MM.1S (cell line): Measurements from ENCODE around the gene CPXM2.

ENCODE experiments used
- EZH2 ChIP-seq: fragments of 300-600 bp; sonication (generic); optimal IDR thresholded peaks from 2 replicates; pipeline ENCODE3; 2017; ENCODE audit warnings: low read depth, mild to moderate bottlenecking, antibody characterized with exemption, low read length, mixed read lengths
- EZH2phosphoT487 ChIP-seq: fragments of 300-600 bp; sonication (generic); IDR thresholded peaks from 2 replicates; pipeline ENCODE4 v1.6.1; 2018; ENCODE audit warnings: antibody characterized with exemption, low read length
- TF ChIP-seq, protein P1 (sequence below): fragments of 300-600 bp; sonication (generic); IDR thresholded peaks from 2 replicates; pipeline ENCODE4 v1.5.1; 2016; ENCODE audit warnings: antibody characterized with exemption, low read length, mixed read lengths

DNA sequence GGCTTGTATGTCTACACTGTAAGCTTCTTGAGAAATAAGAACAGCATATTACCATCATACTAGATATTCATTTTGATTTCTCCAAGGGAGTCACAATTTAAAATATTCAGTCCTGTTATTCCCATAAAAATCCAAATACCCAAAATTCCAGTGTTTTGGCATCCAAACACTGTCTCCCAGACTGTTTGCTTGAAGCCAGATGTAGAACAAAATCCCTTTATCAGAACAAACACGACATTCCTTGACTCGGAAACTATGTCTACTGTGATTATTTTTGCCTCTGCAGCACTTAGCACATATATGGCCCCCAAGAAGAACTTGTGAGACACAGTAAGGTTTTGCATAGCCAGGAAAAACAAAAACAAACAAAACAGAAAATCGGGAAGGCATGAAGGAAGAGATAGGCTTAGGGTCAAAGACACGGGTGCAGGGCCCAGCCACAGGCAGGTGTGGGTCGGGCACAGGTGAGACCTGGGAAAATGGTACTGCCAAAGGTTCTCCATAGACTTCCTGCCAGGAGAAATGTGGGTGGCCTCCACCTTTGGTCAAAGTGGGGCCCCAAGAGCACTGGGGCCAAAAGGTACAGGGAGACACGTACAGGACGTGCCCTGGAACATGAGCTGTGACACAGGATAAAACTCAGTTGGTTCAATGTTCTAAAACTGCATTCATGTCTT lies 36.5 kb downstream of the CPXM2 start:
- no peak for TF ChIP-seq EZH2
- TF ChIP-seq, protein P1, sequence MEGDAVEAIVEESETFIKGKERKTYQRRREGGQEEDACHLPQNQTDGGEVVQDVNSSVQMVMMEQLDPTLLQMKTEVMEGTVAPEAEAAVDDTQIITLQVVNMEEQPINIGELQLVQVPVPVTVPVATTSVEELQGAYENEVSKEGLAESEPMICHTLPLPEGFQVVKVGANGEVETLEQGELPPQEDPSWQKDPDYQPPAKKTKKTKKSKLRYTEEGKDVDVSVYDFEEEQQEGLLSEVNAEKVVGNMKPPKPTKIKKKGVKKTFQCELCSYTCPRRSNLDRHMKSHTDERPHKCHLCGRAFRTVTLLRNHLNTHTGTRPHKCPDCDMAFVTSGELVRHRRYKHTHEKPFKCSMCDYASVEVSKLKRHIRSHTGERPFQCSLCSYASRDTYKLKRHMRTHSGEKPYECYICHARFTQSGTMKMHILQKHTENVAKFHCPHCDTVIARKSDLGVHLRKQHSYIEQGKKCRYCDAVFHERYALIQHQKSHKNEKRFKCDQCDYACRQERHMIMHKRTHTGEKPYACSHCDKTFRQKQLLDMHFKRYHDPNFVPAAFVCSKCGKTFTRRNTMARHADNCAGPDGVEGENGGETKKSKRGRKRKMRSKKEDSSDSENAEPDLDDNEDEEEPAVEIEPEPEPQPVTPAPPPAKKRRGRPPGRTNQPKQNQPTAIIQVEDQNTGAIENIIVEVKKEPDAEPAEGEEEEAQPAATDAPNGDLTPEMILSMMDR: no peak
- TF ChIP-seq EZH2phosphoT487: no peak
